ENCODE data around the gene SIGLEC9. TPM values are rescaled to one million over a fixed set of nuclear protein-coding genes. Genes with fewer than 3 reads are reported as not detected.

The SIGLEC9 gene
- total and polyA plus RNA-seq, 2 donors (not counting 1 experiment from before 2014, with no cell fraction given) = 0.72 TPM; not detected in 1

DNA sequence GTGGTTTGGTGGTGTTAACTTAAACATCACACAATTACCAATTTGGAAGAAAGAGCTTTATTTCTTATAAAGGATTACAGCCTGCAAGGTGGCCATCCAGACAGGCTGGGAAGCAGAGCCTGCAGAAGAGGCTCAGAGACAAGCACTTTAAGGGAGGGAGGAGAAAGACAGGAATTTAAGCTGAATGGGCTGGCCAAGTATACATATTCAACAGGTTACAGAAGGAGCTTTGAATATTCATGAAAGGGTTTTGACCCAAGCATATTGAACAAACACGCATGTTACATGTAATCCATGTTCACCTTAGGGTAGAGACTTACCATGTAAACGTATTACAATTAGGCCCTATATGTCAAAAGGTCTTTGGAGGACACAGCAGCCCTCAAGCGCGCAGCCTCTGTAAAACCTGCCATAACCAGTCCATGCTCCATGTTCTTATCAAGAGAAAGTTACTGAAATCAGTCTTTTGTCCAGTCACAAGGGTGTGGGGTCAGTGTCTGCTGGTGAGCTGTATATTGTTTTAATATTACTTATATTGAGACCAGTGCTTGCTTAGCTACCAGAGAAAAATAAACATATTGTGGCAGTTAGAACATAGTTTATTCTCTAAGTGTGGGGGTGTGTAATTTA lies 37.3 kb downstream of the SIGLEC9 start:
- peaks cover 39% of the 10 kb centered on the region for H3K27me3 Mint-ChIP-seq
- no peaks in the 10 kb centered on the region for H3K36me3 ChIP-seq (replicated peaks in 1 of 2; ENCODE audit: control extremely low read depth in 1 of 2, control insufficient read depth in 1 of 2, extremely low read depth in 1 of 2, insufficient read depth in 2 of 2, low read length in 1 of 2)
- H3K9me3 Mint-ChIP-seq (ENCODE audit: insufficient read depth) = no peaks in the 10 kb centered on the region
- no peak for DNase-seq
- H3K27ac Mint-ChIP-seq = no peak overlapping the region
- intact Hi-C loops (cut with micrococcal nuclease) = no loop called here
- no peaks in the 10 kb centered on the region for H3K4me1 Mint-ChIP-seq
- H3K9ac ChIP-seq (ENCODE audit: low read length) = no peak overlapping the region
- H3K4me3 ChIP-seq (ENCODE audit: control extremely low read depth in 1 of 5, extremely low read depth in 1 of 5, insufficient read depth in 1 of 5, low read depth in 2 of 5, low read length in 4 of 5) = no peak overlapping the region
- H4K20me1 ChIP-seq (ENCODE audit: control insufficient read depth, insufficient read depth, low read length, poor library complexity, severe bottlenecking) = no peaks in the 10 kb centered on the region
- H3K9me3 ChIP-seq (ENCODE audit: control extremely low read depth in 1 of 3, control insufficient read depth in 2 of 3, insufficient read depth in 1 of 3, low read length in 2 of 3) = no peaks in the 10 kb centered on the region
- no peak overlapping the region for H3K27ac ChIP-seq (ENCODE audit: low read length in 2 of 2)
- no peaks in the 10 kb centered on the region for H3K79me2 ChIP-seq (ENCODE audit: control insufficient read depth, insufficient read depth, low read length)
- no peaks in the 10 kb centered on the region for H3K4me1 ChIP-seq (ENCODE audit: control insufficient read depth in 2 of 2, insufficient read depth in 2 of 2, low read length in 2 of 2)
- peaks cover 0 to 14% (median 0%) of the 10 kb centered on the region in 4 experiments for H3K27me3 ChIP-seq (replicated peaks in 1 of 4; ENCODE audit: control extremely low read depth in 1 of 4, control insufficient read depth in 3 of 4, insufficient read depth in 4 of 4, low read length in 3 of 4)
- CTCF ChIA-PET = interaction anchor here (1.3 kb wide), 1 partner anchor 39 kb away, joined by 3 read pairs; no protein-coding TSS in a partner anchor
- no peak overlapping the region for H2AFZ ChIP-seq (ENCODE audit: insufficient read depth, low read depth, low read length, poor library complexity, severe bottlenecking)
- no peak for TF ChIP-seq EZH2 (IDR thresholded peaks at IDR 0.05; ENCODE audit: borderline replicate concordance, insufficient read depth, low read depth, low read length, poor library complexity, severe bottlenecking)
- TF ChIP-seq, protein P1, sequence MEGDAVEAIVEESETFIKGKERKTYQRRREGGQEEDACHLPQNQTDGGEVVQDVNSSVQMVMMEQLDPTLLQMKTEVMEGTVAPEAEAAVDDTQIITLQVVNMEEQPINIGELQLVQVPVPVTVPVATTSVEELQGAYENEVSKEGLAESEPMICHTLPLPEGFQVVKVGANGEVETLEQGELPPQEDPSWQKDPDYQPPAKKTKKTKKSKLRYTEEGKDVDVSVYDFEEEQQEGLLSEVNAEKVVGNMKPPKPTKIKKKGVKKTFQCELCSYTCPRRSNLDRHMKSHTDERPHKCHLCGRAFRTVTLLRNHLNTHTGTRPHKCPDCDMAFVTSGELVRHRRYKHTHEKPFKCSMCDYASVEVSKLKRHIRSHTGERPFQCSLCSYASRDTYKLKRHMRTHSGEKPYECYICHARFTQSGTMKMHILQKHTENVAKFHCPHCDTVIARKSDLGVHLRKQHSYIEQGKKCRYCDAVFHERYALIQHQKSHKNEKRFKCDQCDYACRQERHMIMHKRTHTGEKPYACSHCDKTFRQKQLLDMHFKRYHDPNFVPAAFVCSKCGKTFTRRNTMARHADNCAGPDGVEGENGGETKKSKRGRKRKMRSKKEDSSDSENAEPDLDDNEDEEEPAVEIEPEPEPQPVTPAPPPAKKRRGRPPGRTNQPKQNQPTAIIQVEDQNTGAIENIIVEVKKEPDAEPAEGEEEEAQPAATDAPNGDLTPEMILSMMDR (IDR thresholded peaks at IDR 0.05) = no peak
- ATAC-seq (ENCODE audit: low read depth) = no peak
- POLR2A ChIA-PET = no interaction called here
- no peak overlapping the region for H3K4me2 ChIP-seq (replicated peaks; ENCODE audit: low read depth, low read length, poor library complexity, severe bottlenecking)
- 88% methylated on average over 1 of the region's 4 CpGs for WGBS (ENCODE audit: insufficient coverage)
- no peak overlapping the region for H3K4me3 Mint-ChIP-seq

DNA sequence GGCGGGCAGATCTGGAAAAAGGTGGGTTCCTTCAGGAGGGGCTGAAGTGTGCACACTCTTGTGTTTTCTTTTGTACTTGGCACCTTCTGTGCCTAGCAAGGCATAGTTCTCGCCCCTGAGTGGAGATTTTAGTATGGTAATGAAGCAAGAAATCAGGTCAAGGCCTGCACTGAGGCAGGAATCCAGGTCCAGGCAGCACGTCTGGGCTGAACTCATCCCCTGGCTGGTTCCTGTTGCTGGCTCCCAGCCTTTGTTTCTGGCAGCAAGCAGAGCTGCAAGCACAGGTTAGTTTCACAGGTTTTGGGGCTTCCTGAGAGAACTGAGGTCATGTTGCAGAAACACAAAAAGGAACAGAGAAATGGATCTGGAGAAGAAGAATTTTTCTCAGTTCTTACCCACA lies 38.6 kb downstream of the SIGLEC9 start:
- H3K27me3 ChIP-seq (replicated peaks in 1 of 4; ENCODE audit: control extremely low read depth in 1 of 4, control insufficient read depth in 3 of 4, insufficient read depth in 4 of 4, low read length in 3 of 4) = peaks cover 0 to 23% (median 3%) of the 10 kb centered on the region in 4 experiments
- no peak overlapping the region for H3K4me3 ChIP-seq (ENCODE audit: control extremely low read depth in 1 of 5, extremely low read depth in 1 of 5, insufficient read depth in 1 of 5, low read depth in 2 of 5, low read length in 4 of 5)
- POLR2A ChIA-PET = no interaction called here
- Mint-ChIP-seq H3K4me1 (no peaks in the 10 kb centered on the region), H3K27me3 (peaks cover 41% of the 10 kb centered on the region), H3K27ac (no peak overlapping the region), H3K9me3 (ENCODE audit: insufficient read depth) (no peaks in the 10 kb centered on the region), H3K4me3 (no peak overlapping the region)
- no peak for DNase-seq
- WGBS (ENCODE audit: insufficient coverage) = 80% methylated on average over 3 of the region's 3 CpGs
- H3K4me2 ChIP-seq (replicated peaks; ENCODE audit: low read depth, low read length, poor library complexity, severe bottlenecking) = no peak overlapping the region
- ATAC-seq (ENCODE audit: low read depth) = no peak
- CTCF ChIA-PET = interaction anchor here (1.3 kb wide), 1 partner anchor 40 kb away, joined by 3 read pairs; no protein-coding TSS in a partner anchor
- TF ChIP-seq EZH2 (IDR thresholded peaks at IDR 0.05; ENCODE audit: borderline replicate concordance, insufficient read depth, low read depth, low read length, poor library complexity, severe bottlenecking) = no peak
- TF ChIP-seq, protein P1 (IDR thresholded peaks at IDR 0.05) = no peak
- no peaks in the 10 kb centered on the region for H3K4me1 ChIP-seq (ENCODE audit: control insufficient read depth in 2 of 2, insufficient read depth in 2 of 2, low read length in 2 of 2)
- no peaks in the 10 kb centered on the region for H4K20me1 ChIP-seq (ENCODE audit: control insufficient read depth, insufficient read depth, low read length, poor library complexity, severe bottlenecking)
- no peaks in the 10 kb centered on the region for H3K36me3 ChIP-seq (replicated peaks in 1 of 2; ENCODE audit: control extremely low read depth in 1 of 2, control insufficient read depth in 1 of 2, extremely low read depth in 1 of 2, insufficient read depth in 2 of 2, low read length in 1 of 2)
- H2AFZ ChIP-seq (ENCODE audit: insufficient read depth, low read depth, low read length, poor library complexity, severe bottlenecking) = no peak overlapping the region
- no peak overlapping the region for H3K27ac ChIP-seq (ENCODE audit: low read length in 2 of 2)
- intact Hi-C loops (cut with micrococcal nuclease) = no loop called here
- H3K9me3 ChIP-seq (ENCODE audit: control extremely low read depth in 1 of 3, control insufficient read depth in 2 of 3, insufficient read depth in 1 of 3, low read length in 2 of 3) = no peaks in the 10 kb centered on the region
- no peak overlapping the region for H3K9ac ChIP-seq (ENCODE audit: low read length)
- no peaks in the 10 kb centered on the region for H3K79me2 ChIP-seq (ENCODE audit: control insufficient read depth, insufficient read depth, low read length)
